GM12872 (cell line): ENCODE measurements around the gene CNNM3.

Source experiments
- TF ChIP-seq, protein P1 (sequence below): IDR thresholded peaks from 3 replicates; pipeline ENCODE4 v1.5.1; 2011; ENCODE audit warnings: low read depth, mild to moderate bottlenecking, low read length, moderate library complexity; ENCODE audit not compliant: insufficient read depth

Gene CNNM3

DNA sequence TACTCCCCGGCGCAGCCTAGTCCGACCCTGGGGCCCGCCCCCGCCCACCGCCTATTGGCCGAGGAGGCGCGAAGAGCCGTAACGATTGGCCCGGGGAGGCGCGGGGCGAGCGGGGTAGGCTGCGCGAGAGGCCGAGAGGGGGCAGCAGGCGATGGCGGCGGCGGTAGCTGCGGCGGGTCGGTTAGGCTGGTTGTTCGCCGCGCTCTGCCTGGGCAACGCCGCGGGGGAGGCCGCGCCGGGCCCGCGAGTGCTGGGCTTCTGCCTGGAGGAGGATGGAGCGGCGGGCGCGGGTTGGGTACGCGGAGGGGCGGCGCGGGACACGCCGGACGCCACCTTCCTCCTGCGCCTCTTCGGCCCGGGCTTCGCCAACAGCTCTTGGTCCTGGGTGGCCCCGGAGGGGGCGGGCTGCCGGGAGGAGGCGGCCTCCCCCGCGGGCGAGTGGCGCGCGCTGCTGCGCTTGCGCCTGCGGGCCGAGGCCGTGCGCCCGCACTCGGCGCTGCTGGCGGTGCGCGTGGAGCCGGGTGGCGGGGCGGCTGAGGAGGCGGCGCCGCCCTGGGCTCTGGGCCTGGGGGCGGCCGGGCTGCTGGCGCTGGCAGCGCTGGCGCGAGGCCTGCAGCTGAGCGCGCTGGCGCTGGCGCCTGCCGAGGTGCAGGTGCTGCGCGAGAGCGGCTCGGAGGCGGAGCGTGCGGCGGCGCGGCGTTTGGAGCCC is at the start of gene CNNM3:
Gene CNNM3 (plus strand): TSS at position 142 of the 709 bp plus-strand sequence. CDS start 10 bp downstream, at position 152.
- TF ChIP-seq, protein P1, sequence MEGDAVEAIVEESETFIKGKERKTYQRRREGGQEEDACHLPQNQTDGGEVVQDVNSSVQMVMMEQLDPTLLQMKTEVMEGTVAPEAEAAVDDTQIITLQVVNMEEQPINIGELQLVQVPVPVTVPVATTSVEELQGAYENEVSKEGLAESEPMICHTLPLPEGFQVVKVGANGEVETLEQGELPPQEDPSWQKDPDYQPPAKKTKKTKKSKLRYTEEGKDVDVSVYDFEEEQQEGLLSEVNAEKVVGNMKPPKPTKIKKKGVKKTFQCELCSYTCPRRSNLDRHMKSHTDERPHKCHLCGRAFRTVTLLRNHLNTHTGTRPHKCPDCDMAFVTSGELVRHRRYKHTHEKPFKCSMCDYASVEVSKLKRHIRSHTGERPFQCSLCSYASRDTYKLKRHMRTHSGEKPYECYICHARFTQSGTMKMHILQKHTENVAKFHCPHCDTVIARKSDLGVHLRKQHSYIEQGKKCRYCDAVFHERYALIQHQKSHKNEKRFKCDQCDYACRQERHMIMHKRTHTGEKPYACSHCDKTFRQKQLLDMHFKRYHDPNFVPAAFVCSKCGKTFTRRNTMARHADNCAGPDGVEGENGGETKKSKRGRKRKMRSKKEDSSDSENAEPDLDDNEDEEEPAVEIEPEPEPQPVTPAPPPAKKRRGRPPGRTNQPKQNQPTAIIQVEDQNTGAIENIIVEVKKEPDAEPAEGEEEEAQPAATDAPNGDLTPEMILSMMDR, result peak; percentile 42; the same call in 2 of the 3 replicates

DNA sequence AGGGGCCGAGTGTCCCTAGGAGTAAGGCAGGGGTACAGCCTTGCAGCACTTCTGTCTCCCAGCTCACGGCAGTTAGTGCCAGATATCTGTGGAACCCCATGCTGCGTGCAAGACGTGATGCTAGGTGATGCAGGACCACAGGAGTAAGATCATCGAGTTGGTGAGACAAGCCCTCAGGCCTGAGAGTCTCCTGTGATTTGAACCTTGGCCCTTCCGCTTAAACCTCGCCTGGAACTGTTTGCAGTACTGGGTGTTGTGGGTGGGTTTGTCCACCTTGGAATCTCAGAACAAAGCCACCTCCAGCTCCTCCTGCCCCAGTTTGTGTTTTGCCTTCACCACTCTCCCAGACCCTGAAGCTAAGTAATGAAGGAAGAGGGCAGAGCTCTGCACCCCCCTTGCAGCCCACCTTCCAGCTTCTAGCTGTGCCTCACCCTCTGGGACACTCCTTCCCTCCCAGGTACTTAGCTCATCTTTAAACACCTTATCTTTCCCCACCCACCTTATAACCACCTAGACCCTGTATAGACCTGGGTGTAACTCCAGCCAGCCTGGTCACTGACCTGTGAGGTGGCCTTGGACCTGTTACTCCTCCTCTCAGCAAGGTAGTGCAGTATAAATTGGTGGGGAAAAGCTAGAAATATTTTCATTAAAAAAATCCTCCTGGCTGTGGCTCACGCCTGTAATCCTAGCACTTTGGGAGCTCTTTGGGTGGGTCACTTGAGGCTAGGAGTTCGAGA is 48.8 kb upstream of the CNNM3 start:
- TF ChIP-seq, protein P1, result no peak

DNA sequence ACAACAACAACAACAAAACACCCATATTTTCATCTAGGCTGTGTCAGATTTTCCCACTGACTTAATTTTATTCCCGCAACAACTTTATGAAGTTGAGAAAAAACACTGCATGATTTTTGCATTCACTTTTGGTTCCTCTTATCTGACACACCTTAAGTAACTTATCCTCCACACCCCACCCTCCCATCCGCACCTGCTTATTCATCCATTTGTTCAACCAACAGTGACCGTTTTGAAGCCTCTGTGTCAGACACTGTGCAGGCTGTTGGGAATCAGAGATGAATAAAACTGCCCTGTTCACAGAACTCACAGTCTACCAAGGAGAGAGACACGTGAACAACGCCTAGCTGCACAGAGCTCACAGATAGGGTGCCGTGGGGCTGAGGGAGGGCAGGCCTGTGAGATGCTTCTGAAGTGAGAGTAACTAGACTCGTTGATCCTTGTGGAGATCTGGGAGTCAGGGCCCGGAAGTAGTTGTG is 47.9 kb upstream of the CNNM3 start:
- TF ChIP-seq, protein P1, result no peak

DNA sequence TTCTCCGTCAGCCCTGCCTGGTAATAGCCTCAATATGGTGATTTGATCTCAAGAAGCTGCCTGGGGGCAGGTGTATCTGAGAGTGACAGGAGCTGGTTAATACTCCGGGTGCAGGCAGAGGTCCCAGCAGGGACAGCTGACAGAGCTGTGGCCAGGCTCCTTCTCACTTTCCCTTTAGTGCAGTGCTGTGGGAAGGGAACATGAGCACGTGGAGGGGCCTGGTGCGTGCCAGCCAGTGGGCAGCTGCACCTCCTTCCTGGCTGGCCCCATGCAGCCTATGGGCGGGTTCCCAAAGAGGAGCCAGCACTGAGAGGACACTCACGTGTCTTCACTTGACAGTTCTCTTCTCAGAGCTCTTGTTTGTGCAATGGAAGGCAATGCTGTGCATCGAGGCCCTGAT is 46.3 kb upstream of the CNNM3 start:
- TF ChIP-seq, protein P1, result no peak

DNA sequence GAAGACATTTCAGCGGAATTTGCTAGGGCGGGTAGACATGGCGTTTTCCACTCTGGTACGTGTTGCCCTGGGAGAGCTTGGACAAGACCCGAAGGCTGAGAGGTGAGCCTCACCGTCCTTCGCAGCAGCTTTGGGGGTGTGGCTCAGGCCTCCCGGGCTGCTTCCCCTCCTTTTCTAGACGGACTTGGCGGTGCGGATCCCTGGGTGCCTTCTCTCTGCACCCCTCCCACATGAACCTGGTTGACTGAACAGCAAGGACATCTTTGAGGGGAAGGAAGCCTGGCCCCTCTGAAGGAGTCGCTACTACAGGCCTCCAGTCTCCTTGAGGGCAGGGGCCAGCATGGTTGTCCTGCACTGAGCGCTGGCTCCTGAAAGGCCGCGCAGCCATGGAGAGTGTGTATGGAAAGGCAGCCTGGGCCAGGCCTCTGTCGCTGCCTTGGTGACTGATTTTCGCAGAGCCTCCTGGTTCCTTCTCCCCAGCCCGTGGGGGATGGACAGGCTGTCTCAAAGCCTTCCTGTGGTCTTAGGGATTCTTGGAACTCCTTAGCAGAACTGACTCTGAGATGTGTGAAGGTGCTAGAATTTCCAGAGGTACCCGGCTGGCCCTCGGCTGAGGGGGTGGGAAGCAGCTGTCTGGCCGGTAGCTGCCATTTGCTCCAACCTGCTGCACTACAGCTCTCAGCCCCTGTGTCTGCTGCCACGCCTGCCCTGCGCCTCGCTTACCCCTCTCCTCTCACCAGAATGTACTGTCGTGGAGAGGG is 45.4 kb upstream of the CNNM3 start:
- TF ChIP-seq, protein P1, result no peak

DNA sequence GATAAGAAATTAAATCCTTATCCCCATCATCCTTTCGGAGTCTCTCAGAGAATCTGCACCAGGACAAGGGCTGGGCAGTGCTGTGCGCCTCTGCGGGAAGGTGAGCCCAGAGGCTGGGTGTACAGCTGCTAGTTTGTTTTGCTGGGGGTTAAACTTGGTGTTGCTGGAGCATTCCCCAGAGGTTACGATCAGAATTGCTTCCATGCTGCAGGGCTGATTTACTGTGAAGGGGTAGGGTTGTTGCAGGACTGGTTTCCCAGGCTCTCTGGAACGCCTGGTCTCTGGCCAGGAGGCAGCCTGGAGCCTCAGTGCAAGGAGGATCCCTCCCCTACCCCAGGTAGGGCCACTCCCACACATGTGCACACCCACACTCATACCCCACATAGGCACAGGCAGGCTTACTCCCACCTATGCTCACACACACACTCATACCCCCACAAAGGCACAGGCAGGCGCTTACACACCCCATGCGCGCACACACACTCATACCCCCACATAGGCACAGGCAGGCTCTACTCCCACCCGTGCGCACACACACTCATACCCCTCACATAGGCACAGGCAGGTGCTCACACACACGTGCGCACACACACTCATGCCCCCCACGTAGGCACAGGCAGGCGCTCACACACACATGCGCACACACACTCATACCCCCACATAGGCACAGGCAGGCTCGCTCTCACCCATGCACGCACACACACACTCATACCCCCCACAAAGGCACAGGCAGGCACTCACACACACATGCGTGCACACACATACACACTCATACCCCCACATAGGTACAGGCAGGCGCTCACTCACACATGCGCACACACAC is 44.1 kb upstream of the CNNM3 start:
- TF ChIP-seq, protein P1, result no peak
